ENCODE data around the gene EGLN1.

GRCh38 chr1:231332761-231333160 lies 89.3 kb downstream of the EGLN1 start:
- TF ChIP-seq CTCF (IDR thresholded peaks at IDR 0.05; ENCODE audit: low read length): no peak
- TF ChIP-seq EZH2 (IDR thresholded peaks at IDR 0.05; ENCODE audit: borderline replicate concordance, low read length): no peak
